ENCODE measurements around the gene HNF1B. TPM values are rescaled to one million over a fixed set of nuclear protein-coding genes. Genes with fewer than 3 reads are reported as not detected.

Gene HNF1B
- total RNA-seq, 1 experiment from 2014 or later, result not detected

DNA sequence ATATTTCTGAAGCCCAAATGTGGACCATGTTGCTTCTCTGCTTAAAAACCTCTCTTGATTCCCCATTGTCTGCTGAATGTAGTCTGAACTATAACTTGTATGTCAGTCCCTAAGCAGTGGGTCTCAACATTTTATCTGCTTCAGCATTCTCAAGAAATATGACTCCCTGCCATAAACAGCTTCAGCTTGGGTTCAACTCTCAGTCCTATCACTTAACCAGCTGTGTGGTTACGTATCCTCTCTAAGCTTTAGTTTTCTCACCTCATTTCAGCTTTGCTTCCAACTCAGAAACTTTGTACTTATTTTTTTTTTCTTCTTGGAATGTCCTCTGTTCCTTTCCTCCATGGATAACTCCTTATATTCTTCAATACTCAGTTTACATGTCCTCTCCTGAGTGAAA is 97.0 kb downstream of the HNF1B start:
- H3K4me2 ChIP-seq (ENCODE audit: low read depth, low read length, poor library complexity, severe bottlenecking), result no peak overlapping the region
- H3K9ac ChIP-seq (ENCODE audit: low read length), result no peak overlapping the region
- H3K79me2 ChIP-seq (ENCODE audit: low read length), result peaks cover 4% of the 10 kb centered on the region
- peaks cover 6% of the 10 kb centered on the region for H3K4me1 ChIP-seq (ENCODE audit: low read length)
- no peaks in the 10 kb centered on the region for H3K9me3 ChIP-seq (ENCODE audit: low read length)
- no peaks in the 10 kb centered on the region for H3K36me3 ChIP-seq (ENCODE audit: insufficient read depth, low read length)
- H3K9me2 ChIP-seq (replicated peaks; ENCODE audit: insufficient read depth, low read length), result no peaks in the 10 kb centered on the region
- H3K4me3 ChIP-seq (ENCODE audit: low read length), result no peak overlapping the region
- H2AFZ ChIP-seq (ENCODE audit: low read length), result no peak overlapping the region
- no peak overlapping the region for H3K27ac ChIP-seq (ENCODE audit: low read length)
- DNase-seq, result no peak
- no peaks in the 10 kb centered on the region for H3K27me3 ChIP-seq (ENCODE audit: low read length)
- H4K20me1 ChIP-seq (ENCODE audit: insufficient read depth, low read depth, low read length), result no peaks in the 10 kb centered on the region

DNA sequence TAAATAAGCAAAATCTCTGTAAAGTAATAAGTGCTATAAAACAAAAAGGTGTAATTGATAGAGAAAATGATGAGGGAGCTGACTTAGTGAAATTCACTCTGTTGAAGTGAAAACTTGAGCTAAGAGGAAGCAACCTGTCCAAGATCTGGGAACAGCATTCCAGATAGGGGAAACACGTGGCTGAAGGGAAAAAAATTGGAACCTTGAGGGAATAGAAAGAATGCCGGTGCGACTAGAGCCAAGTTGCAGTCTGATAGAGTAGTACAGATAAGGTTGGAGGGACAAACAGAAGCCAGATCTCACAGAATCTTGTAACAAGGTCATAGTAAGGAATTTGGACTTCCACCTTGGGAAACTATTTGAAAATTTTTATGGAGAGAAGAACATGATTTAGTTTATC is 101.0 kb downstream of the HNF1B start:
- Histone ChIP-seq H3K9ac (ENCODE audit: low read length) (peak overlapping the region; percentile 85), H2AFZ (ENCODE audit: low read length) (peak overlapping the region; percentile 98), H3K4me2 (ENCODE audit: low read depth, low read length, poor library complexity, severe bottlenecking) (peak overlapping the region; percentile 95), H3K9me3 (ENCODE audit: low read length) (no peaks in the 10 kb centered on the region), H4K20me1 (ENCODE audit: insufficient read depth, low read depth, low read length) (peaks cover 7% of the 10 kb centered on the region; the same call in 1 of the 2 replicates), H3K4me1 (ENCODE audit: low read length) (peaks cover 16% of the 10 kb centered on the region), H3K27me3 (ENCODE audit: low read length) (no peaks in the 10 kb centered on the region), H3K9me2 (replicated peaks; ENCODE audit: insufficient read depth, low read length) (no peaks in the 10 kb centered on the region), H3K4me3 (ENCODE audit: low read length) (peak overlapping the region; percentile 88), H3K27ac (ENCODE audit: low read length) (no peak overlapping the region), H3K36me3 (ENCODE audit: insufficient read depth, low read length) (peaks cover 16% of the 10 kb centered on the region), H3K79me2 (ENCODE audit: low read length) (peaks cover 42% of the 10 kb centered on the region)
- no peak for DNase-seq

DNA sequence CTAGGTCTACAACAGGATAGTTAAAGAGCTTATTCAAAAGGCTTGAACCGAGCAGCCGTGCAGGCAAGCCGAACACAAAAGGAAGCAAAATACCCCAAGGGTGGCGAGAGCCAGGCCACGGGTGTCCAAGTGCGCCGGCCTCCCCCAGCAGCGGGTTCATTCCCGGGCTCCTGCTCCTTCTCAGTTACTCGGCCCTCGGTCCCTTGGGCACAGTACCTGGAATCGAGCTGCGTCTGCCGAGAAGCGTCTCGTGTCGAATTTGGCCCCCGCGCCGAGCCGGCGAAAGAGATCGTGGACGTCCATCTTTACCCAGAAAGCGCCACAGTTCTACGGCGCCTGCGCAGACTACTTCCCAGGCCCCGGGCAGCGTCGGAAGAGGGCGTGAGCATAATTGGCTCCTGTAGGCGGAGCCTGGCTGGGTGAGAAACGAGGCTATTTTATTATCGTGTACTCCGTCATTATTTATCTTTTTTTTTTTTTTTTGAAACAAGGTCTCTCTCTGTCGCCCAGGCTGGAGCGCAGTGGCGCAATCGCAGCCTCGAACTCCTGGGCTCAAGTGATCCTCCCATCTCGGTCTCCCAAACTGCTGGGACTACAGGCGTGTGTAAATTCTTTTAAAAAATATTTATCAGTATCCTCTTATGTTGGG is 101.6 kb downstream of the HNF1B start, which contains the start of gene DDX52:
DDX52 (minus strand) TSS at position 329 of the 649 bp plus-strand sequence; CDS start at position 303, 26 bp downstream.
- Histone ChIP-seq H3K27me3 (ENCODE audit: low read length) (no peaks in the 10 kb centered on the region), H3K27ac (ENCODE audit: low read length) (peak within 1 kb of the TSS; percentile 29; the same call in 1 of the 2 replicates), H3K79me2 (ENCODE audit: low read length) (peaks cover 49% of the 10 kb centered on the region), H3K36me3 (ENCODE audit: insufficient read depth, low read length) (peaks cover 22% of the 10 kb centered on the region), H3K4me1 (ENCODE audit: low read length) (peaks cover 16% of the 10 kb centered on the region), H4K20me1 (ENCODE audit: insufficient read depth, low read depth, low read length) (peaks cover 7% of the 10 kb centered on the region; the same call in 1 of the 2 replicates), H3K9ac (ENCODE audit: low read length) (peak within 1 kb of the TSS; percentile 85), H3K4me2 (ENCODE audit: low read depth, low read length, poor library complexity, severe bottlenecking) (peak within 1 kb of the TSS; percentile 95), H3K9me3 (ENCODE audit: low read length) (no peaks in the 10 kb centered on the region), H2AFZ (ENCODE audit: low read length) (peak within 1 kb of the TSS; percentile 98), H3K9me2 (replicated peaks; ENCODE audit: insufficient read depth, low read length) (no peaks in the 10 kb centered on the region), H3K4me3 (ENCODE audit: low read length) (peak within 1 kb of the TSS; percentile 88)
- peak; percentile 98 for DNase-seq

DNA sequence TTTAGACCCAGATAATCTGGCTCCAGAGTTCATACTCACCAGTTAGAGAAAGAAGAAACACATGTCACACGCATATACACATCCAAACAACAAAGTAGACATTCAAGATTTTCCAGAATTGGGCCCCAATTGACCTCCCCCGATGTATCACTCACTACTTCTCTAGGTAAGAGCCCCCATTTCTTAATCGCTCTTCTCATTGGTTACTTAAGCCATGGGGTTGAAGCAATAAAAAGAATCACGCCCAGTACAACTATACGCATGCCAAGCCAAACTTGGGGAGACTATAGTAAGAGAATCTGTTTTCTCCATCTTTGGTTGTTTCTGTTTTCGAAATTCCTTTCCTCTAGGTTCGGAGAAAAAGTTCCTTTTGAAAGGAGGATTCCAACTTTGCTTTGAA is 102.2 kb downstream of the HNF1B start:
- Histone ChIP-seq H3K4me2 (ENCODE audit: low read depth, low read length, poor library complexity, severe bottlenecking) (peak overlapping the region; percentile 95), H2AFZ (ENCODE audit: low read length) (peak overlapping the region; percentile 54; the same call in 1 of the 2 replicates), H3K27ac (ENCODE audit: low read length) (peak overlapping the region; percentile 29; the same call in 1 of the 2 replicates), H3K36me3 (ENCODE audit: insufficient read depth, low read length) (peaks cover 28% of the 10 kb centered on the region), H3K9ac (ENCODE audit: low read length) (peak overlapping the region; percentile 85), H3K9me2 (replicated peaks; ENCODE audit: insufficient read depth, low read length) (no peaks in the 10 kb centered on the region), H3K4me1 (ENCODE audit: low read length) (peaks cover 16% of the 10 kb centered on the region), H4K20me1 (ENCODE audit: insufficient read depth, low read depth, low read length) (peaks cover 7% of the 10 kb centered on the region; the same call in 1 of the 2 replicates), H3K27me3 (ENCODE audit: low read length) (no peaks in the 10 kb centered on the region), H3K4me3 (ENCODE audit: low read length) (peak overlapping the region; percentile 88), H3K79me2 (ENCODE audit: low read length) (peaks cover 54% of the 10 kb centered on the region), H3K9me3 (ENCODE audit: low read length) (no peaks in the 10 kb centered on the region)
- DNase-seq, result peak; percentile 65

DNA sequence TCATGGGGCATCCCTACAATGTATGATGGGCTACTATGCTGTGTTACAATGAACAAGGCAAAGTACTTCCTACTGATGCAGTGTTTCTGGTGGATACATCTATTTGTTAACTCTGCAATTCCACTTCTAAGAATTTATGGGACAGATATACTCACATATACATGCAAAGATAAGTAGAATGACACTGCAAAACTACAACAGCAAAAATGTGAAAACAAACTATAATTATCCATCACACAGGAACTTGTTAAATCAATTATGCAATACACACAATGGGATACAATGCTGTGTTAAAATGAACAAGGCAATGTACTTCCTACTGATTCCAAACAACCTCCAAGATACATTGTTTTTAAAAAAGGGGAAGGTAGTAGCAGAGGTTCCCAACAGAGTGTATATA is 104.8 kb downstream of the HNF1B start:
- no peaks in the 10 kb centered on the region for H3K27me3 ChIP-seq (ENCODE audit: low read length)
- peaks cover 11% of the 10 kb centered on the region; the same call in 1 of the 2 replicates for H4K20me1 ChIP-seq (ENCODE audit: insufficient read depth, low read depth, low read length)
- H3K9ac ChIP-seq (ENCODE audit: low read length), result no peak overlapping the region
- peaks cover 46% of the 10 kb centered on the region for H3K36me3 ChIP-seq (ENCODE audit: insufficient read depth, low read length)
- peaks cover 16% of the 10 kb centered on the region for H3K4me1 ChIP-seq (ENCODE audit: low read length)
- H3K9me2 ChIP-seq (replicated peaks; ENCODE audit: insufficient read depth, low read length), result no peaks in the 10 kb centered on the region
- no peak overlapping the region for H2AFZ ChIP-seq (ENCODE audit: low read length)
- H3K4me3 ChIP-seq (ENCODE audit: low read length), result no peak overlapping the region
- no peak for DNase-seq
- no peaks in the 10 kb centered on the region for H3K9me3 ChIP-seq (ENCODE audit: low read length)
- H3K27ac ChIP-seq (ENCODE audit: low read length), result no peak overlapping the region
- no peak overlapping the region for H3K4me2 ChIP-seq (ENCODE audit: low read depth, low read length, poor library complexity, severe bottlenecking)
- H3K79me2 ChIP-seq (ENCODE audit: low read length), result peaks cover 79% of the 10 kb centered on the region

DNA sequence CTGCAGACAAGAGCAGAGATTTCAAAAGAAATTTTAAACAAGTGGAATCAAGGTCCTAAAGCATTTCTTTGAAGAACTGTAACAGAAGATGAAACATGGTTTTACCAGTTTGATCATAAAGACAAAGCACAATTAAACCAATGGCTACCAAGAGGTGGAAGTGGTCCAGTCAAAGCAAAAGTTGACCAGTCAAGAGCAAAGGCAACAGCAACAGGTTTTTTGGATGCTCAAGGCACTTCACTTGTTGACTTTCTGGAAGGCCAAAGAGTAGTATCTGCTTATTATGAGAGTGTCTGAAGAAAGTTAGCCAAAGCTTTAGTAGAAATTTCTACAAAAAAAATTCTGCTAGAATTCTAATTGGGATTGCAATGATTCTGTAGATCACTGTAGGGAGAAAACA is 106.9 kb downstream of the HNF1B start:
- H3K9me2 ChIP-seq (replicated peaks; ENCODE audit: insufficient read depth, low read length), result no peaks in the 10 kb centered on the region
- no peak overlapping the region for H3K4me3 ChIP-seq (ENCODE audit: low read length)
- DNase-seq, result no peak
- no peak overlapping the region for H3K4me2 ChIP-seq (ENCODE audit: low read depth, low read length, poor library complexity, severe bottlenecking)
- no peaks in the 10 kb centered on the region for H3K27me3 ChIP-seq (ENCODE audit: low read length)
- no peaks in the 10 kb centered on the region for H3K9me3 ChIP-seq (ENCODE audit: low read length)
- peaks cover 11% of the 10 kb centered on the region; the same call in 1 of the 2 replicates for H4K20me1 ChIP-seq (ENCODE audit: insufficient read depth, low read depth, low read length)
- peaks cover 51% of the 10 kb centered on the region for H3K36me3 ChIP-seq (ENCODE audit: insufficient read depth, low read length)
- H3K4me1 ChIP-seq (ENCODE audit: low read length), result peaks cover 10% of the 10 kb centered on the region
- H3K79me2 ChIP-seq (ENCODE audit: low read length), result peaks cover 83% of the 10 kb centered on the region
- no peak overlapping the region for H2AFZ ChIP-seq (ENCODE audit: low read length)
- H3K27ac ChIP-seq (ENCODE audit: low read length), result no peak overlapping the region
- no peak overlapping the region for H3K9ac ChIP-seq (ENCODE audit: low read length)

Other genes with a start within 250 kb of the HNF1B start
- 37.8 and 46.6 TPM in 2 replicates for gene SYNRG, start 135.6 kb downstream of the HNF1B start, total RNA-seq (2014; rRNA removed; shearing (Covaris generic); ENCODE audit: low replicate concordance)
- 24.1 and 40.8 TPM in 2 replicates for gene DDX52, start 101.6 kb downstream of the HNF1B start, total RNA-seq (2014; rRNA removed; shearing (Covaris generic); ENCODE audit: low replicate concordance)
- not detected in 2 replicates for gene TBC1D3K, start 179.4 kb upstream of the HNF1B start, total RNA-seq (2014; rRNA removed; shearing (Covaris generic); ENCODE audit: low replicate concordance)
- gene TBC1D3L, start 244.0 kb upstream of the HNF1B start, total RNA-seq (2014; rRNA removed; shearing (Covaris generic); ENCODE audit: low replicate concordance), result 10.1 and 14.9 TPM in 2 replicates

All from Karpas-422 (cell line).